Peyer's patch (tissue), 4 donors: ENCODE results near the gene POLR1C.

Source experiments
- CTCF ChIP-seq, 6 experiments: fragments of 450-650 bp in 4 of 6; fragments of 200-600 bp in 2 of 6; sonication (generic) in 1 of 6; IDR thresholded peaks; one replicate each; pipeline ENCODE4 v1.5.1; 2017 to 2019; ENCODE audit warnings: antibody characterized with exemption in 6 of 6, mild to moderate bottlenecking in 3 of 6, moderate library complexity in 1 of 6
- POLR2A ChIP-seq, 2 donors: fragments of 450-650 bp; IDR thresholded peaks; one replicate each; pipeline ENCODE4 v1.5.1; 2017; ENCODE audit warnings: antibody characterized with exemption in 2 of 2, mild to moderate bottlenecking in 2 of 2, moderate library complexity in 2 of 2

GRCh38 chr6:43509984-43510826 lies 6.7 kb upstream of the POLR1C start, which contains the start of gene LRRC73:
- TF ChIP-seq CTCF (IDR thresholded peaks at IDR 0.05) (peak in 1 of 6 experiments; percentile 10), POLR2A (IDR thresholded peaks at IDR 0.05) (peak; percentile 24 to 45)
